GM19372 (cell line): ENCODE data around the gene CBLL1.

Source experiments
- ATAC-seq: cut with Tn5 transposase; IDR thresholded peaks from one replicate; pipeline ENCODE4 v1.9.1; 2021; ENCODE audit warnings: mild to moderate bottlenecking, low read depth, moderate library complexity; ENCODE audit not compliant: unreplicated experiment

CBLL1 gene

GRCh38 chr7:107743567-107744344 lies at the start of gene CBLL1:
TSS of gene CBLL1 (plus strand) at chr7:107744142. CDS start at chr7:107744164, 22 bp downstream.
- ATAC-seq, result peak; percentile 91

- ATAC-seq, result no peak
These were observed 49.6 kb upstream of the CBLL1 start for GRCh38 chr7:107694386-107694785.

- ATAC-seq, result no peak
These were observed 47.5 kb upstream of the CBLL1 start for GRCh38 chr7:107696330-107696946.

- ATAC-seq, result no peak
These were observed 46.5 kb upstream of the CBLL1 start for GRCh38 chr7:107697321-107698049.

- ATAC-seq, result no peak
These were observed 43.4 kb upstream of the CBLL1 start for GRCh38 chr7:107700570-107700969.

- ATAC-seq, result no peak
These were observed 42.8 kb upstream of the CBLL1 start for GRCh38 chr7:107701191-107701590.

GRCh38 chr7:107703219-107703618 lies 40.7 kb upstream of the CBLL1 start:
- no peak for ATAC-seq

- ATAC-seq, result no peak
These were observed 40.1 kb upstream of the CBLL1 start for GRCh38 chr7:107703872-107704271.

- no peak for ATAC-seq
These were observed 35.0 kb upstream of the CBLL1 start for GRCh38 chr7:107708956-107709355.

GRCh38 chr7:107711301-107711700 lies 32.6 kb upstream of the CBLL1 start:
- ATAC-seq, result no peak

GRCh38 chr7:107712025-107712424 lies 31.9 kb upstream of the CBLL1 start:
- ATAC-seq, result no peak

- no peak for ATAC-seq
These were observed 31.0 kb upstream of the CBLL1 start for GRCh38 chr7:107712896-107713295.

- ATAC-seq, result no peak
These were observed 28.4 kb upstream of the CBLL1 start for GRCh38 chr7:107715531-107715930.

- no peak for ATAC-seq
These were observed 25.3 kb upstream of the CBLL1 start for GRCh38 chr7:107718456-107719193.

GRCh38 chr7:107721286-107721685 lies 22.7 kb upstream of the CBLL1 start:
- no peak for ATAC-seq

- ATAC-seq, result no peak
These were observed 20.7 kb upstream of the CBLL1 start for GRCh38 chr7:107723255-107723654.

GRCh38 chr7:107725138-107725740 lies 18.7 kb upstream of the CBLL1 start:
- ATAC-seq, result no peak

GRCh38 chr7:107726356-107727130 lies 17.4 kb upstream of the CBLL1 start:
- no peak for ATAC-seq

- ATAC-seq, result no peak
These were observed 15.7 kb upstream of the CBLL1 start for GRCh38 chr7:107728276-107728675.
